ENCODE data around the gene OSGIN1.
A peak's percentile ranks its signal among the peaks of the same experiment; 100 is the strongest.
"Not testable (repeated sequence)": the region's sequence is repeated elsewhere in the genome, so short reads cannot be mapped to it uniquely, and the experiment has no call there.

The OSGIN1 gene

GRCh38 chr16:83943516-83944050 lies 9.5 kb upstream of the OSGIN1 start:
- Mint-ChIP-seq H3K27ac (no peak overlapping the region), H3K4me3 (no peak overlapping the region), H3K9me3 (no peaks in the 10 kb centered on the region), H3K4me1 (no peaks in the 10 kb centered on the region), H3K27me3 (no peaks in the 10 kb centered on the region), H3K36me3 (ENCODE audit: low read depth) (no peaks in the 10 kb centered on the region)
- DNase-seq, result no peak
- ATAC-seq, result no peak

GRCh38 chr16:83945587-83945986 lies 7.5 kb upstream of the OSGIN1 start:
- ATAC-seq (no peak), DNase-seq (no peak)
- Mint-ChIP-seq H3K9me3 (no peaks in the 10 kb centered on the region), H3K4me3 (no peak overlapping the region), H3K36me3 (ENCODE audit: low read depth) (no peaks in the 10 kb centered on the region), H3K4me1 (no peaks in the 10 kb centered on the region), H3K27ac (no peak overlapping the region), H3K27me3 (no peaks in the 10 kb centered on the region)

- Mint-ChIP-seq H3K36me3 (ENCODE audit: low read depth) (no peaks in the 10 kb centered on the region), H3K4me1 (no peaks in the 10 kb centered on the region), H3K4me3 (no peak overlapping the region), H3K27me3 (no peaks in the 10 kb centered on the region), H3K9me3 (no peaks in the 10 kb centered on the region), H3K27ac (no peak overlapping the region)
- ATAC-seq (no peak), DNase-seq (no peak)
These were observed 6.8 kb upstream of the OSGIN1 start for GRCh38 chr16:83946154-83946780.

GRCh38 chr16:83946781-83947566 lies 6.1 kb upstream of the OSGIN1 start:
- DNase-seq (no peak), ATAC-seq (no peak)
- Mint-ChIP-seq H3K4me3 (no peak overlapping the region), H3K9me3 (no peaks in the 10 kb centered on the region), H3K27me3 (no peaks in the 10 kb centered on the region), H3K4me1 (no peaks in the 10 kb centered on the region), H3K36me3 (ENCODE audit: low read depth) (no peaks in the 10 kb centered on the region), H3K27ac (no peak overlapping the region)

- H3K9me3 Mint-ChIP-seq, result no peaks in the 10 kb centered on the region
- H3K27me3 Mint-ChIP-seq, result no peaks in the 10 kb centered on the region
- DNase-seq (no peak), ATAC-seq (no peak)
- no peaks in the 10 kb centered on the region for H3K36me3 Mint-ChIP-seq (ENCODE audit: low read depth)
- peaks cover 5% of the 10 kb centered on the region for H3K4me1 Mint-ChIP-seq
- H3K27ac Mint-ChIP-seq, result no peak overlapping the region
- H3K4me3 Mint-ChIP-seq, result no peak overlapping the region
These were observed 5.3 kb upstream of the OSGIN1 start for GRCh38 chr16:83947642-83948234.

GRCh38 chr16:83948914-83949723 lies 3.9 kb upstream of the OSGIN1 start:
- H3K27ac Mint-ChIP-seq, result no peak overlapping the region
- no peaks in the 10 kb centered on the region for H3K36me3 Mint-ChIP-seq (ENCODE audit: low read depth)
- H3K9me3 Mint-ChIP-seq, result no peaks in the 10 kb centered on the region
- peaks cover 3% of the 10 kb centered on the region for H3K27me3 Mint-ChIP-seq
- no peak overlapping the region for H3K4me3 Mint-ChIP-seq
- ATAC-seq (no peak), DNase-seq (no peak)
- peaks cover 11% of the 10 kb centered on the region for H3K4me1 Mint-ChIP-seq

GRCh38 chr16:83949724-83950001 lies 3.4 kb upstream of the OSGIN1 start:
- Mint-ChIP-seq H3K9me3 (no peaks in the 10 kb centered on the region), H3K27me3 (peaks cover 9% of the 10 kb centered on the region), H3K4me1 (peaks cover 15% of the 10 kb centered on the region), H3K36me3 (ENCODE audit: low read depth) (no peaks in the 10 kb centered on the region), H3K27ac (no peak overlapping the region), H3K4me3 (no peak overlapping the region)
- ATAC-seq (no peak), DNase-seq (no peak)

- H3K36me3 Mint-ChIP-seq (ENCODE audit: low read depth); H3K9me3 Mint-ChIP-seq; H3K27ac Mint-ChIP-seq; H3K4me3 Mint-ChIP-seq; ATAC-seq; DNase-seq: not testable (repeated sequence)
- Mint-ChIP-seq H3K4me1 (peaks cover 15% of the 10 kb centered on the region), H3K27me3 (peaks cover 16% of the 10 kb centered on the region)
These were observed 2.1 kb upstream of the OSGIN1 start for GRCh38 chr16:83950862-83951399.

GRCh38 chr16:83951544-83951943 lies 1.5 kb upstream of the OSGIN1 start:
- Mint-ChIP-seq H3K27me3 (peaks cover 16% of the 10 kb centered on the region), H3K4me1 (peaks cover 15% of the 10 kb centered on the region), H3K4me3 (no peak overlapping the region), H3K27ac (no peak overlapping the region), H3K36me3 (ENCODE audit: low read depth) (no peaks in the 10 kb centered on the region), H3K9me3 (no peaks in the 10 kb centered on the region)
- DNase-seq (no peak), ATAC-seq (no peak)

- ATAC-seq, result no peak
- Mint-ChIP-seq H3K36me3 (ENCODE audit: low read depth) (no peaks in the 10 kb centered on the region), H3K4me1 (peaks cover 15% of the 10 kb centered on the region), H3K27ac (peak overlapping the region; percentile 52), H3K27me3 (peaks cover 16% of the 10 kb centered on the region), H3K4me3 (peak overlapping the region; percentile 63), H3K9me3 (no peaks in the 10 kb centered on the region)
- DNase-seq, result no peak
These were observed 477 bp upstream of the OSGIN1 start for GRCh38 chr16:83952587-83952939.

- no peaks in the 10 kb centered on the region for H3K36me3 Mint-ChIP-seq (ENCODE audit: low read depth)
- ATAC-seq, result no peak
These were observed 946 bp downstream of the OSGIN1 start for GRCh38 chr16:83953796-83954576.

GRCh38 chr16:83954577-83955016 lies 1.6 kb downstream of the OSGIN1 start:
- Mint-ChIP-seq H3K36me3 (ENCODE audit: low read depth) (no peaks in the 10 kb centered on the region), H3K4me3 (no peak overlapping the region), H3K27ac (no peak overlapping the region), H3K4me1 (peaks cover 15% of the 10 kb centered on the region), H3K9me3 (no peaks in the 10 kb centered on the region), H3K27me3 (peaks cover 16% of the 10 kb centered on the region)
- ATAC-seq, result no peak
- no peak for DNase-seq

More at GRCh38 chr16:83953796-83954576, 946 bp downstream of the OSGIN1 start:
- Mint-ChIP-seq H3K4me1 (peaks cover 15% of the 10 kb centered on the region), H3K27me3 (peaks cover 16% of the 10 kb centered on the region), H3K27ac (no peak overlapping the region), H3K4me3 (peak overlapping the region; percentile 65), H3K9me3 (no peaks in the 10 kb centered on the region)
- no peak for DNase-seq

- Mint-ChIP-seq H3K9me3 (no peaks in the 10 kb centered on the region), H3K27me3 (peaks cover 16% of the 10 kb centered on the region), H3K36me3 (ENCODE audit: low read depth) (no peaks in the 10 kb centered on the region), H3K4me3 (no peak overlapping the region), H3K4me1 (peaks cover 15% of the 10 kb centered on the region), H3K27ac (no peak overlapping the region)
- no peak for ATAC-seq
- DNase-seq, result no peak
These were observed 2.4 kb downstream of the OSGIN1 start for GRCh38 chr16:83955218-83956130.

Data from activated naive CD8-positive, alpha-beta T cell treated with anti-CD3 and anti-CD28 coated beads, Interleukin-2, amount 50 U/mL, for 24 hours (primary cell).